K562 (cell line): ENCODE data around the gene SLC9A7. TPM values are rescaled to one million over a fixed set of nuclear protein-coding genes. Genes with fewer than 3 reads are reported as not detected.

Source experiments
- ATAC-seq: fragments of 200-7000 bp; cut with Tn5 transposase; 3 replicates; pipeline ENCODE4 v1.9.1; 2020; ENCODE audit warnings: moderate library complexity
- BruUV-seq: library from RNA; stranded (reverse); fragments of 400-500 nt; replicated peaks from 2 replicates; lab custom pipeline; 2021; lab: Mats Ljungman, UMichigan
- CTCF ChIA-PET: fragments of 300-600 bp; formaldehyde crosslinking; extraction: SDS; loops from one replicate; lab custom pipeline; 2021; ENCODE audit warnings: low intra/inter-chr PET ratio; lab: Yijun Ruan, JAX
- POLR2A ChIA-PET: fragments of 300-600, 350-650 bp; sonication (Branson Sonifier 250); formaldehyde crosslinking; extraction: SDS; loops from one replicate; lab custom pipeline; 2021; ENCODE audit warnings: antibody characterized with exemption, inconsistent platforms; lab: Yijun Ruan, JAX
- DNase-seq, 4 experiments: peaks; one replicate each; pipeline versions ENCODE4 v3.0.0 to v3.0.0-alpha.2; 2011 to 2018; ENCODE audit warnings: low spot score in 3 of 4, mixed read lengths in 3 of 4; ENCODE audit errors: extremely low read depth in 1 of 4
- FAIRE-seq: peaks from 2 replicates; lab custom pipeline; 2011; peaks lifted over from hg19 to GRCh38; lab: Jason Lieb, UNC
- H2AFZ ChIP-seq: 2 replicates; pipeline ENCODE4 v1.6.0; 2011; ENCODE audit warnings: low read depth, low read length, control low read depth, inconsistent platforms
- H3K27ac ChIP-seq: fragments of 200-600 bp; 3 replicates; pipeline ENCODE4 v1.8.0; 2011; ENCODE audit warnings: low read depth, mild to moderate bottlenecking, control low read depth, inconsistent platforms, low read length, moderate library complexity, mixed read lengths; ENCODE audit errors: extremely low read depth
- H3K27me3 ChIP-seq, 2 experiments: fragments of 300-600 bp in 1 of 2; 2 replicates in 1 of 2; 3 replicates in 1 of 2; pipeline versions ENCODE4 v1.6.0 to v1.8.0; 2011; ENCODE audit warnings: inconsistent platforms in 2 of 2, low read length in 2 of 2, mild to moderate bottlenecking in 1 of 2, mixed read lengths in 1 of 2, moderate library complexity in 1 of 2; ENCODE audit not compliant: control insufficient read depth in 2 of 2, insufficient read depth in 2 of 2
- H3K36me3 ChIP-seq: fragments of 300-600 bp; 3 replicates; pipeline ENCODE4 v1.8.0; 2011; ENCODE audit warnings: mild to moderate bottlenecking, low read length, inconsistent platforms; ENCODE audit not compliant: control insufficient read depth, insufficient read depth
- H3K4me1 ChIP-seq, 2 experiments: fragments of 200-600 bp in 1 of 2; replicated peaks in 1 of 2; 2 replicates in 1 of 2; 3 replicates in 1 of 2; pipeline versions ENCODE4 v1.5.1 to v1.8.0; 2011; ENCODE audit warnings: inconsistent platforms in 2 of 2, low read length in 2 of 2, mild to moderate bottlenecking in 1 of 2, mixed read lengths in 1 of 2, moderate library complexity in 1 of 2; ENCODE audit not compliant: control insufficient read depth in 2 of 2, insufficient read depth in 2 of 2
- H3K4me2 ChIP-seq: 2 replicates; pipeline ENCODE4 v1.6.1; 2011; ENCODE audit warnings: low read length, control low read depth, inconsistent platforms, mixed read lengths; ENCODE audit not compliant: insufficient read depth
- H3K4me3 ChIP-seq: fragments of 200-600 bp; sonication (generic), shearing (Covaris generic); 2 replicates; pipeline ENCODE4 v1.5.1; 2016; ENCODE audit warnings: control low read depth, inconsistent platforms
- H3K79me2 ChIP-seq: fragments of 200-600 bp; 3 replicates; pipeline ENCODE4 v1.8.0; 2011; ENCODE audit warnings: low read length, inconsistent platforms; ENCODE audit not compliant: control insufficient read depth, insufficient read depth
- H3K9ac ChIP-seq, 2 experiments: 2 replicates each; pipeline versions ENCODE4 v1.6.0 to v1.6.1; 2011; ENCODE audit warnings: low read depth in 2 of 2, low read length in 2 of 2, control low read depth in 1 of 2, inconsistent platforms in 1 of 2, mild to moderate bottlenecking in 1 of 2, mixed read lengths in 1 of 2; ENCODE audit not compliant: insufficient read depth in 1 of 2
- H3K9me1 ChIP-seq: one replicate; pipeline ENCODE4 v1.6.0; 2011; ENCODE audit warnings: inconsistent platforms, mild to moderate bottlenecking, low read length, moderate library complexity; ENCODE audit not compliant: control insufficient read depth, insufficient read depth
- H3K9me3 ChIP-seq: replicated peaks from 2 replicates; pipeline ENCODE4 v1.5.1; 2011; ENCODE audit warnings: low read depth, low read length, inconsistent platforms; ENCODE audit not compliant: control insufficient read depth, insufficient read depth
- H4K20me1 ChIP-seq: replicated peaks from 2 replicates; pipeline ENCODE4 v1.6.1; 2011; ENCODE audit warnings: low read length, inconsistent platforms, mixed read lengths; ENCODE audit not compliant: control insufficient read depth, insufficient read depth
- CHD4 ChIP-seq: fragments of 200-600 bp; sonication (generic); IDR thresholded peaks from 3 replicates; pipeline ENCODE4 v1.6.1; 2012; ENCODE audit warnings: low read depth, mild to moderate bottlenecking, mixed read lengths, low read length, inconsistent platforms; ENCODE audit not compliant: insufficient read depth, insufficient replicate concordance, poor library complexity, severe bottlenecking
- EP300 ChIP-seq: IDR thresholded peaks from 2 replicates; pipeline ENCODE4 v1.6.1; 2012; ENCODE audit warnings: low read length, improper control_type of control experiment
- GATAD2A ChIP-seq: fragments of 450-650 bp; IDR thresholded peaks from 2 replicates; pipeline ENCODE4 v1.6.1; 2017
- HMBOX1 ChIP-seq: sonication (generic); IDR thresholded peaks from 2 replicates; pipeline ENCODE4 v1.6.1; 2016
- IRF2 ChIP-seq: sonication (generic); formaldehyde crosslinking; IDR thresholded peaks from 2 replicates; pipeline ENCODE4 v1.8.1; 2022; ENCODE audit warnings: mild to moderate bottlenecking, missing genetic modification reagents
- MBD1 ChIP-seq: fragments of 250-450 bp; sonication (Bioruptor Pico); IDR thresholded peaks from 2 replicates; pipeline ENCODE4 v1.8.0; 2022; ENCODE audit warnings: inconsistent platforms
- NR0B1 ChIP-seq: fragments of 450-650 bp; IDR thresholded peaks from one replicate; pipeline ENCODE4 v1.6.1; 2018; ENCODE audit warnings: mild to moderate bottlenecking, moderate library complexity; ENCODE audit not compliant: partially characterized antibody
- RB1 ChIP-seq: fragments of 450-650 bp; IDR thresholded peaks from 2 replicates; pipeline ENCODE4 v1.6.1; 2017; ENCODE audit warnings: low read depth, mild to moderate bottlenecking
- SMARCC2 ChIP-seq: fragments of 450-650 bp; IDR thresholded peaks from 2 replicates; pipeline ENCODE4 v1.6.1; 2017; ENCODE audit warnings: antibody characterized with exemption, moderate library complexity, mild to moderate bottlenecking, low read depth
- U2AF1 ChIP-seq: fragments of 200-400 bp; formaldehyde crosslinking; optimal IDR thresholded peaks from 2 replicates; pipeline ENCODE3; 2017; ENCODE audit warnings: mild to moderate bottlenecking, low read depth, low read length, moderate library complexity
- ZNF175 ChIP-seq: fragments of 200-800 bp; sonication (Bioruptor generic); IDR thresholded peaks from 2 replicates; pipeline ENCODE4 v1.6.1; 2016; ENCODE audit warnings: low read depth, mild to moderate bottlenecking, missing genetic modification characterization, missing compliant biosample characterization
- ZNF224 ChIP-seq: sonication (generic); formaldehyde crosslinking; IDR thresholded peaks from 2 replicates; pipeline ENCODE4 v1.8.0; 2022; ENCODE audit warnings: mild to moderate bottlenecking, missing genetic modification reagents
- ZNF586 ChIP-seq: fragments of 450-650 bp; formaldehyde crosslinking; conservative IDR thresholded peaks from 2 replicates; pipeline ENCODE4 v1.4.0; 2020; ENCODE audit warnings: mild to moderate bottlenecking, moderate library complexity
- ZNF778 ChIP-seq: fragments of 450-650 bp; formaldehyde crosslinking; IDR thresholded peaks from 2 replicates; pipeline ENCODE4 v1.4.0; 2020; ENCODE audit warnings: mild to moderate bottlenecking, moderate library complexity
- WGBS: fragments of 100-300 bp; shearing (Covaris generic); methylation state at CpG from one replicate; pipeline ENCODE4 v1.1.6; 2016; ENCODE audit warnings: low coverage, mixed read lengths; ENCODE audit not compliant: insufficient coverage; ENCODE audit errors: missing lambda C conversion rate; 5-methylcytosine and 5-hydroxymethylcytosine counted together
- in situ Hi-C: fragments of 300-500 bp; cut with MboI; formaldehyde crosslinking; loops from 4 replicates; pipeline ENCODE4 v1.15.0; 2018; ENCODE audit warnings: inconsistent platforms, mixed read lengths
- intact Hi-C: fragments of 100-400 bp; cut with micrococcal nuclease; formaldehyde crosslinking; loops from 2 replicates; pipeline ENCODE4 v1.14.2; 2022
- polyA plus RNA-seq, 8 experiments: library from polyadenylated mRNA; depleted of rRNA in 4 of 8; stranded (reverse) in 5 of 8; unstranded in 3 of 8; fragments of >200 nt; fragmentation: Nextera tagmentation in 2 of 8; fragmentation: Illumina TruSeq in 1 of 8; extraction: Ambion mirVana in 2 of 8; extraction: Trizol in 1 of 8; gene quantifications; 2 replicates each; pipeline versions ENCODE4 v1.2.1 to v1.2.3, GENCODE V29; 2011 to 2014; ENCODE audit warnings: inconsistent platforms in 1 of 8, missing spikeins in 1 of 8
- total RNA-seq, 7 experiments: library from RNA; depleted of rRNA in 6 of 7; stranded (reverse); fragments of >200 nt in 6 of 7; fragmentation: Illumina TruSeq in 2 of 7; extraction: Trizol in 2 of 7; gene quantifications; 2 replicates each; pipeline versions ENCODE4 v1.2.1 to v1.2.3, GENCODE V29; 2011 to 2021; ENCODE audit warnings: low replicate concordance in 1 of 7
- TF ChIP-seq, protein P1 (sequence below): fragments of 250-450 bp; sonication (Bioruptor Pico); IDR thresholded peaks from 2 replicates; pipeline ENCODE4 v1.5.1; 2021; ENCODE audit warnings: mild to moderate bottlenecking

SLC9A7 gene
- total and polyA plus RNA-seq, 9 of the 15 experiments (the other 6 are each of a cell fraction or from before 2014, with no cell fraction given), result 0.04 to 0.13 (median 0.09) TPM; not detected in 5

DNA sequence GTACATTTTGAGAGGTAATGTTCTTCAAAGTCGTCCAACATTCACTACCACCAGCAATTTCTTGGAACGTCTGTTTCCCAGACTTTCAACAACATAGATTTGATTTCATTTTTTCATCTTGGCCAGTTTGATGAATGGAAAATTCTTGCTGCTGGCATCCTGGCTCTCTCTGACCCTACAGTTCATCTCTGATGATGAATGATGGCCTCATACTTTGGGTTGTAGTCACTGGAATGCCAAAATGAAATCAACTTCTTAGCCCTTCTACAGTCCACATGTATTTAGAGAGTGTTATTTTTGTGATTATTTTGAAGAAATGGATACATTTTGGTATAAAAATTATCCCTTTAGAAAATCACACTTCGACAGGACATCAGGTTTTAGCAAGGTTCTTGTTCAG, 176.6 kb downstream of the SLC9A7 start (continued):
- TF ChIP-seq, protein P1, sequence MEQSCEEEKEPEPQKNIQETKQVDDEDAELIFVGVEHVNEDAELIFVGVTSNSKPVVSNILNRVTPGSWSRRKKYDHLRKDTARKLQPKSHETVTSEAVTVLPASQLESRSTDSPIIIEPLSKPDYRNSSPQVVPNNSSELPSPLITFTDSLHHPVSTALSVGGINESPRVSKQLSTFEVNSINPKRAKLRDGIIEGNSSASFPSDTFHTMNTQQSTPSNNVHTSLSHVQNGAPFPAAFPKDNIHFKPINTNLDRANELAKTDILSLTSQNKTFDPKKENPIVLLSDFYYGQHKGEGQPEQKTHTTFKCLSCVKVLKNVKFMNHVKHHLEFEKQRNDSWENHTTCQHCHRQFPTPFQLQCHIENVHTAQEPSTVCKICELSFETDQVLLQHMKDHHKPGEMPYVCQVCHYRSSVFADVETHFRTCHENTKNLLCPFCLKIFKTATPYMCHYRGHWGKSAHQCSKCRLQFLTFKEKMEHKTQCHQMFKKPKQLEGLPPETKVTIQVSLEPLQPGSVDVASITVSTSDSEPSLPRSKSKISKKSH (CRISPR knock-in tag), result no peak
- TF ChIP-seq ZNF778, result no peak

DNA sequence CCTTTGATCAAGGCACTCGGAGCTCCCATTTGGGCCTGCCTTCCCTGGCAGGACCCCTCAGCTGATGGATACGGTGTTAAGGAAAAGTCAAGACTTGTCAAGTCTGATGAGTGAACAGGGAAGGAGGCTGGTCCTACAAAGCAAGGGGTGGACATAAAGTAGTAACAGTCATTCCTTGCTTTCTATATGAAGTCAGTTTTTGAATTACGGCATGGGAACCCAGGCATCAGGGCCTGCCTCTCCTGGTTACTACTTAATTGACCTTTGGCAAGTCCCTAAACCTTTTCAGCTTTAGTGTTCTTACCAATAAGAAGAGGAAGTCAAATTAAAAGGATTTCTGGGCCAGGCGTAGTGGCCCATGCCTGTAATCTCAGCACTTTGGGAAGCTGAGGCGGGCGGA, 178.3 kb downstream of the SLC9A7 start:
- Histone ChIP-seq H3K9me1 (no peaks in the 10 kb centered on the region), H2AFZ (no peak overlapping the region), H3K9ac (no peak overlapping the region), H3K4me3 (no peak overlapping the region), H3K4me1 (no peaks in the 10 kb centered on the region), H3K9me3 (no peaks in the 10 kb centered on the region), H3K27ac (no peak overlapping the region), H3K79me2 (no peaks in the 10 kb centered on the region), H3K27me3 (no peaks in the 10 kb centered on the region), H3K36me3 (no peaks in the 10 kb centered on the region), H4K20me1 (no peaks in the 10 kb centered on the region), H3K4me2 (no peak overlapping the region)
- no peak for FAIRE-seq
- in situ Hi-C loops, result no loop called here
- ATAC-seq, result no peak
- TF ChIP-seq GATAD2A (no peak), SMARCC2 (no peak), RB1 (no peak), MBD1 (CRISPR knock-in tag) (no peak), ZNF586 (CRISPR knock-in tag) (no peak), ZNF224 (CRISPR knock-in tag) (no peak), HMBOX1 (no peak), NR0B1 (no peak), IRF2 (CRISPR knock-in tag) (no peak), CHD4 (no peak), U2AF1 (no peak), ZNF175 (CRISPR knock-in tag) (no peak), EP300 (no peak)
- intact Hi-C loops, result no loop called here
- CTCF ChIA-PET, result no interaction called here
- no TSS peak for BruUV-seq
- POLR2A ChIA-PET, result no interaction called here
- DNase-seq, result no peak
- WGBS, result 61% methylated on average over 5 of the region's 6 CpGs
